Panc1 (cell line): Measurements from ENCODE around the gene KAT8. TPM values are rescaled to one million over a fixed set of nuclear protein-coding genes. Genes with fewer than 3 reads are reported as not detected.

Source experiments
- ATAC-seq: fragments of 200-7000 bp; cut with Tn5 transposase; 2 replicates; pipeline ENCODE4 v1.9.1; 2020; ENCODE audit warnings: mild to moderate bottlenecking, moderate library complexity
- BruUV-seq: library from RNA; stranded (reverse); fragments of 400-500 nt; replicated peaks from 2 replicates; lab custom pipeline; 2021; lab: Mats Ljungman, UMichigan
- CTCF ChIA-PET: fragments of 300-600 bp; sonication (Branson Sonifier 250); formaldehyde crosslinking; loops from one replicate; lab custom pipeline; 2022; ENCODE audit warnings: antibody characterized with exemption; lab: Charles Lee
- POLR2A ChIA-PET: fragments of 300-600 bp; sonication (Branson Sonifier 250); formaldehyde crosslinking; loops from one replicate; lab custom pipeline; 2022; ENCODE audit warnings: antibody characterized with exemption; lab: Charles Lee
- DNase-seq: peaks from one replicate; pipeline ENCODE4 v3.0.0-alpha.2; 2010; ENCODE audit warnings: low read depth, low spot score
- H3K27ac ChIP-seq: 2 replicates; pipeline ENCODE4 v1.5.1; 2011; ENCODE audit warnings: mild to moderate bottlenecking, low read length, inconsistent platforms
- H3K27me3 ChIP-seq: fragments of 200-500 bp; sonication (Bioruptor generic); 2 replicates; pipeline ENCODE4 v1.6.0; 2014; ENCODE audit warnings: low read length, inconsistent platforms; ENCODE audit not compliant: control insufficient read depth, insufficient read depth
- H3K36me3 ChIP-seq: fragments of 200-500 bp; sonication (Bioruptor generic); 2 replicates; pipeline ENCODE4 v1.5.1; 2014; ENCODE audit warnings: inconsistent platforms, mild to moderate bottlenecking, low read length, moderate library complexity; ENCODE audit not compliant: control insufficient read depth, insufficient read depth
- H3K4me1 ChIP-seq: 2 replicates; pipeline ENCODE4 v1.5.1; 2011; ENCODE audit warnings: inconsistent platforms, mild to moderate bottlenecking, low read length, moderate library complexity; ENCODE audit not compliant: control insufficient read depth, insufficient read depth
- H3K4me3 ChIP-seq, 2 experiments: 2 replicates each; pipeline ENCODE4 v1.5.1; 2011 to 2012; ENCODE audit warnings: low read depth in 2 of 2, low read length in 2 of 2, mild to moderate bottlenecking in 2 of 2, inconsistent platforms in 1 of 2, moderate library complexity in 1 of 2
- H3K9me3 ChIP-seq: fragments of 200-500 bp; sonication (Bioruptor generic); 2 replicates; pipeline ENCODE4 v1.5.1; 2014; ENCODE audit warnings: low read depth, mild to moderate bottlenecking, inconsistent platforms, low read length, moderate library complexity; ENCODE audit not compliant: control insufficient read depth, insufficient read depth
- CTCF ChIP-seq: fragments of 450-650 bp; IDR thresholded peaks from 2 replicates; pipeline ENCODE4 v1.5.1; 2017; ENCODE audit warnings: mild to moderate bottlenecking
- POLR2AphosphoS5 ChIP-seq: IDR thresholded peaks from 2 replicates; pipeline ENCODE4 v1.6.1; 2012; ENCODE audit warnings: mild to moderate bottlenecking, low read depth, low read length, moderate library complexity
- REST ChIP-seq, 2 experiments: IDR thresholded peaks; 2 replicates each; pipeline ENCODE4 v1.6.1; 2011 to 2012; ENCODE audit warnings: low read depth in 2 of 2, control low read depth in 1 of 2, low read length in 1 of 2, mild to moderate bottlenecking in 1 of 2, moderate library complexity in 1 of 2; ENCODE audit not compliant: insufficient read depth in 1 of 2
- SIN3A ChIP-seq: IDR thresholded peaks from 2 replicates; pipeline ENCODE4 v1.6.1; 2012; ENCODE audit warnings: low read depth, mild to moderate bottlenecking, low read length, moderate library complexity, borderline replicate concordance; ENCODE audit not compliant: insufficient read depth
- TCF7L2 ChIP-seq: IDR thresholded peaks from 2 replicates; pipeline ENCODE4 v1.6.1; 2011; ENCODE audit warnings: mild to moderate bottlenecking, low read depth, low read length, inconsistent platforms
- in situ Hi-C: cut with HindIII; loops from 2 replicates; pipeline ENCODE4 v1.10.0; 2016; ENCODE audit warnings: low sequenced_read_pairs, low pct_unique_long_range_greater_than_20kb
- intact Hi-C: fragments of 100-400 bp; cut with micrococcal nuclease; formaldehyde crosslinking; loops from one replicate; pipeline ENCODE4 v1.10.0; 2022; ENCODE audit not compliant: unreplicated experiment
- total RNA-seq: library from RNA; stranded (reverse); gene quantifications from one replicate; pipeline ENCODE4 v1.2.1, GENCODE V29; 2021; ENCODE audit not compliant: unreplicated experiment

Gene KAT8
- total RNA-seq, 1 experiment from 2014 or later = 48.3 TPM

- H3K4me1 ChIP-seq = no peaks in the 10 kb centered on the region
- peak overlapping the region in 1 of 2 experiments; percentile 14; a peak in 1 of 4 replicates for H3K4me3 ChIP-seq
- H3K36me3 ChIP-seq = no peaks in the 10 kb centered on the region
- ChIA-PET CTCF (no interaction called here), POLR2A (no interaction called here)
- DNase-seq (no peak), ATAC-seq (peak; percentile 50; the same call in 1 of the 2 replicates)
- H3K9me3 ChIP-seq = no peaks in the 10 kb centered on the region
- H3K27me3 ChIP-seq = no peaks in the 10 kb centered on the region
- no peak overlapping the region for H3K27ac ChIP-seq
- BruUV-seq = no TSS peak
- no peak for TF ChIP-seq SIN3A
- TF ChIP-seq POLR2AphosphoS5 = no peak
- TF ChIP-seq TCF7L2 = no peak
- TF ChIP-seq CTCF = no peak
- no peak for TF ChIP-seq REST (IDR thresholded peaks at IDR 0.05; ENCODE audit: insufficient read depth in 1 of 2, low read depth in 2 of 2, low read length in 1 of 2)
- in situ Hi-C loops = no loop called here
- intact Hi-C loops = no loop called here
Observed at GRCh38 chr16:31148281-31148728, 30.8 kb downstream of the KAT8 start.

DNA sequence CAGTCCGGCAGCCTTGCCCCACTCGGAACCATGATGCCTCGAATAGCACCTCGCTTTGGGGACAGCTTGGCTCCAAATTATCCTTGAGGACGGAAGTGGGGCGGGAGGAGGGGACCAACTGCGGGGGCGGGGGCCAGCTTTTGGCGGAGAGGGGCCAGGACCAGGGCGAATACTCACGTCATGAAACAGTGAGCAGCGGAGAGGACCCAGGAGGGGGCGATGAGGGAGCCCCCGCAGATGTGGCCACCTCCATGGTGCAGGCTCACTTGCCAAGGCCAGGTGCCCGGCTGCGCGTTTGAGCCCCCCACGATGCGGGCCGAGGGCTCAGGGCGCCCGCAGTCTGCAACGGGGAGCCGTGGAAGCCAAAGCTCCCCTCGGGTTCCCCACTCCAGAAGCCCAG, 31.4 kb downstream of the KAT8 start:
- Histone ChIP-seq H3K27me3 (no peaks in the 10 kb centered on the region), H3K27ac (no peak overlapping the region), H3K4me1 (no peaks in the 10 kb centered on the region), H3K9me3 (no peaks in the 10 kb centered on the region), H3K4me3 (no peak overlapping the region), H3K36me3 (no peaks in the 10 kb centered on the region)
- intact Hi-C loops = no loop called here
- TF ChIP-seq REST (IDR thresholded peaks at IDR 0.05; ENCODE audit: insufficient read depth in 1 of 2, low read depth in 2 of 2, low read length in 1 of 2) = no peak
- TF ChIP-seq POLR2AphosphoS5 = no peak
- TF ChIP-seq CTCF = no peak
- TF ChIP-seq SIN3A = no peak
- TF ChIP-seq TCF7L2 = no peak
- ChIA-PET CTCF (no interaction called here), POLR2A (no interaction called here)
- DNase-seq (no peak), ATAC-seq (no peak)
- in situ Hi-C loops = no loop called here
- BruUV-seq = no TSS peak
